ENCODE measurements around the gene SYT7. TPM values are rescaled to one million over a fixed set of nuclear protein-coding genes. Genes with fewer than 3 reads are reported as not detected.

SYT7 gene
- polyA plus RNA-seq, 2 of the 4 experiments (the other 2 are of a cell fraction), result 0.37 to 1.0 TPM

- peak; percentile 23; the same call in 1 of the 2 replicates for TF ChIP-seq NPAS2 (CRISPR knock-in tag; IDR thresholded peaks at IDR 0.05; ENCODE audit: borderline replicate concordance)
- no peak for TF ChIP-seq HOXA7 (CRISPR knock-in tag; IDR thresholded peaks at IDR 0.05)
- peak; percentile 100 for TF ChIP-seq E2F6 (IDR thresholded peaks at IDR 0.05; ENCODE audit: borderline replicate concordance, low read depth)
- TF ChIP-seq HDAC2 (IDR thresholded peaks at IDR 0.05), result peak; percentile 82; the same call in 1 of the 2 replicates
- 0 out of 2 replicates have a peak, but pooled peaks have one; percentile 30 for TF ChIP-seq ZNF302 (CRISPR knock-in tag; IDR thresholded peaks at IDR 0.05)
- TF ChIP-seq SREBF2 (IDR thresholded peaks at IDR 0.05), result no peak
- TF ChIP-seq CHD2 (IDR thresholded peaks at IDR 0.05; ENCODE audit: low read length, partially characterized antibody), result no peak
- 0 out of 2 replicates have a peak, but pooled peaks have one; percentile 4 for TF ChIP-seq TFCP2L1 (CRISPR knock-in tag; IDR thresholded peaks at IDR 0.05)
Observed at GRCh38 chr11:61509043-61510029, 71.5 kb downstream of the SYT7 start (continued).

- WGBS (ENCODE audit: missing lambda C conversion rate), result 33% methylated on average over 31 of the region's 74 CpGs
- TF ChIP-seq CTCF (IDR thresholded peaks at IDR 0.05) (no peak), GATA3 (IDR thresholded peaks at IDR 0.05; ENCODE audit: borderline replicate concordance) (no peak), EHMT2 (IDR thresholded peaks at IDR 0.05; ENCODE audit: low read depth) (no peak)
- FAIRE-seq (no peak), ATAC-seq (peak in 1 of 2 experiments; percentile 31; a peak in 1 of 6 replicates), DNase-seq (ENCODE audit: low read depth in 1 of 2, low spot score in 1 of 2) (peak in 1 of 2 experiments; percentile 36)
- H3K4me3 ChIP-seq, result peak within 1 kb of the TSS; percentile 44
- H3K4me1 ChIP-seq, result peaks cover 13% of the 10 kb centered on the region
- ChIA-PET CTCF (interaction anchor here (0.7 to 10.5 kb wide), 21 partner anchors 8 to 228 kb away, joined by 3 to 109 read pairs (median 5); a partner anchor contains a TSS), POLR2A (interaction anchor here (1.0 to 1.1 kb wide), 2 partner anchors 9 to 62 kb away, joined by 3 read pairs; no protein-coding TSS in a partner anchor)
- H3K9me3 ChIP-seq, result 0 out of 3 replicates have a peak, but pooled peaks cover 3% of the 10 kb centered on the region
- peak within 1 kb of the TSS; percentile 99 for H3K4me2 ChIP-seq
- peak within 1 kb of the TSS in 1 of 2 experiments; percentile 66; a peak in 3 of 6 replicates for H3K27ac ChIP-seq
Observed at GRCh38 chr11:61507962-61508861, 72.7 kb downstream of the SYT7 start, which contains the start of gene LRRC10B. TSS of gene LRRC10B (plus strand) at chr11:61508749. CDS start at chr11:61508999, 250 bp downstream.

- H3K4me3 ChIP-seq, result no peak overlapping the region
- no peak for ATAC-seq
- no peak overlapping the region for H3K27ac ChIP-seq
- POLR2A ChIA-PET, result no interaction called here
- H3K4me2 ChIP-seq, result no peak overlapping the region
- WGBS (ENCODE audit: missing lambda C conversion rate), result 72% methylated on average over 11 of the region's 14 CpGs
- CTCF ChIA-PET, result interaction anchor here (1.2 to 10.5 kb wide), 9 partner anchors 10 to 226 kb away, joined by 3 to 109 read pairs (median 8); a partner anchor contains a TSS
- FAIRE-seq, result no peak
- H3K9me3 ChIP-seq, result 0 out of 3 replicates have a peak, but pooled peaks cover 3% of the 10 kb centered on the region
- peaks cover 13% of the 10 kb centered on the region for H3K4me1 ChIP-seq
- TF ChIP-seq ZC3H11A (IDR thresholded peaks at IDR 0.05) (peak; percentile 45), HDAC2 (IDR thresholded peaks at IDR 0.05) (no peak)
- DNase-seq (ENCODE audit: low read depth in 1 of 2, low spot score in 1 of 2), result no peak
Observed at GRCh38 chr11:61507012-61507768, 73.7 kb downstream of the SYT7 start.
